Prostate gland (tissue), 2 donors: Measurements from ENCODE around the gene AURKA. TPM values are rescaled to one million over a fixed set of nuclear protein-coding genes. Genes with fewer than 3 reads are reported as not detected.
"Not testable (repeated sequence)": the region's sequence is repeated elsewhere in the genome, so short reads cannot be mapped to it uniquely, and the experiment has no call there.

ENCODE experiments used
- DNase-seq: peaks from one replicate; pipeline ENCODE4 v3.0.0-alpha.2; 2019; ENCODE audit warnings: low spot score
- H3K27ac ChIP-seq, 2 donors: fragments of 200-600 bp; sonication (generic); 2 replicates each; pipeline ENCODE4 v1.5.1; 2017 to 2019
- H3K27me3 ChIP-seq: fragments of 200-600 bp; sonication (generic); replicated peaks from 2 replicates; pipeline ENCODE4 v1.5.1; 2019; ENCODE audit not compliant: insufficient read depth
- H3K36me3 ChIP-seq, 2 donors: fragments of 200-600 bp; sonication (generic); 1 replicate in 1 of 2; 2 replicates in 1 of 2; pipeline versions ENCODE4 v1.5.1 to v1.8.1; 2017 to 2019
- H3K4me1 ChIP-seq: fragments of 200-600 bp; sonication (generic); replicated peaks from 2 replicates; pipeline ENCODE4 v1.5.1; 2019
- H3K4me3 ChIP-seq, 2 donors: fragments of 200-600 bp; sonication (generic); 2 replicates each; pipeline ENCODE4 v1.5.1; 2017 to 2019
- H3K9me3 ChIP-seq: fragments of 200-600 bp; sonication (generic); 2 replicates; pipeline ENCODE4 v1.5.1; 2017
- POLR2A ChIP-seq: fragments of 450-650 bp; IDR thresholded peaks from one replicate; pipeline ENCODE4 v1.6.1; 2016; ENCODE audit warnings: antibody characterized with exemption, mild to moderate bottlenecking
- POLR2AphosphoS5 ChIP-seq: sonication (generic); formaldehyde crosslinking; IDR thresholded peaks from one replicate; pipeline ENCODE4 v1.6.1; 2017; ENCODE audit warnings: antibody characterized with exemption
- WGBS: methylation state at CpG from one replicate; pipeline ENCODE4 v1.1.5; 2018; 5-methylcytosine and 5-hydroxymethylcytosine counted together
- intact Hi-C: fragments of 100-400 bp; cut with DNase I; formaldehyde crosslinking; loops from one replicate; pipeline ENCODE4 v1.14.2; 2022
- total RNA-seq, 2 donors: library from RNA; depleted of rRNA; stranded (reverse); fragments of >200 nt; gene quantifications; one replicate each; pipeline ENCODE4 v1.1.0, GENCODE V29; 2016
- TF ChIP-seq, protein P1 (sequence below), 4 experiments: fragments of 200-600 bp in 2 of 4; fragments of 450-650 bp in 2 of 4; sonication (generic) in 2 of 4; IDR thresholded peaks; 1 replicate in 3 of 4; 2 replicates in 1 of 4; pipeline ENCODE4 v1.5.1; 2016 to 2019; ENCODE audit warnings: antibody characterized with exemption in 4 of 4, mild to moderate bottlenecking in 2 of 4, moderate library complexity in 2 of 4

Gene AURKA
- total RNA-seq, 2 donors from 2014 or later = 2.6 to 9.9 TPM

DNA sequence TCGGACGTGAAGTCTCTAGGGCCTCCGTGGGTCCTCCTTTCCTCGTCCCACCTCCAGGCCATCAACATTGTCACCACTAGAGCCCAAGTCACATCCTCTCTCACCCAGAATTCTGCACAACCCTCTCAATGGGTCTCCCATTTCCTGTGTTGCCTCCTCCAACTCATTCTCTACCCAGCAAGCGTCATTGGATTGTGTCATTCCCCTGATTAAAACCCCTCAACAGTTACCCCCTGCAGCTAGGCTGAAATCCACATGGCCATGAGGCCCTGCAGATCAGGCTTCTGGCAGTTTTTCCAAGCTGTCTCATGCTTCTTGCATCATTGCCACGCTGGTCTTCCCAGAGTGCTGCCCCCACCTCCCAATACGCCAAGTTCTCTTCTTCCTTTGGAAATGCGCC is 46.1 kb downstream of the AURKA start:
- Histone ChIP-seq H3K27ac (no peak overlapping the region), H3K4me3 (no peak overlapping the region), H3K9me3 (no peaks in the 10 kb centered on the region), H3K4me1 (peaks cover 5% of the 10 kb centered on the region), H3K27me3 (no peaks in the 10 kb centered on the region), H3K36me3 (no peaks in the 10 kb centered on the region)
- intact Hi-C loops = no loop called here
- TF ChIP-seq POLR2A = no peak
- TF ChIP-seq, protein P1, sequence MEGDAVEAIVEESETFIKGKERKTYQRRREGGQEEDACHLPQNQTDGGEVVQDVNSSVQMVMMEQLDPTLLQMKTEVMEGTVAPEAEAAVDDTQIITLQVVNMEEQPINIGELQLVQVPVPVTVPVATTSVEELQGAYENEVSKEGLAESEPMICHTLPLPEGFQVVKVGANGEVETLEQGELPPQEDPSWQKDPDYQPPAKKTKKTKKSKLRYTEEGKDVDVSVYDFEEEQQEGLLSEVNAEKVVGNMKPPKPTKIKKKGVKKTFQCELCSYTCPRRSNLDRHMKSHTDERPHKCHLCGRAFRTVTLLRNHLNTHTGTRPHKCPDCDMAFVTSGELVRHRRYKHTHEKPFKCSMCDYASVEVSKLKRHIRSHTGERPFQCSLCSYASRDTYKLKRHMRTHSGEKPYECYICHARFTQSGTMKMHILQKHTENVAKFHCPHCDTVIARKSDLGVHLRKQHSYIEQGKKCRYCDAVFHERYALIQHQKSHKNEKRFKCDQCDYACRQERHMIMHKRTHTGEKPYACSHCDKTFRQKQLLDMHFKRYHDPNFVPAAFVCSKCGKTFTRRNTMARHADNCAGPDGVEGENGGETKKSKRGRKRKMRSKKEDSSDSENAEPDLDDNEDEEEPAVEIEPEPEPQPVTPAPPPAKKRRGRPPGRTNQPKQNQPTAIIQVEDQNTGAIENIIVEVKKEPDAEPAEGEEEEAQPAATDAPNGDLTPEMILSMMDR (IDR thresholded peaks at IDR 0.05) = no peak
- no peak for TF ChIP-seq POLR2AphosphoS5
- 95% methylated on average over 8 of the region's 8 CpGs for WGBS
- DNase-seq = no peak

DNA sequence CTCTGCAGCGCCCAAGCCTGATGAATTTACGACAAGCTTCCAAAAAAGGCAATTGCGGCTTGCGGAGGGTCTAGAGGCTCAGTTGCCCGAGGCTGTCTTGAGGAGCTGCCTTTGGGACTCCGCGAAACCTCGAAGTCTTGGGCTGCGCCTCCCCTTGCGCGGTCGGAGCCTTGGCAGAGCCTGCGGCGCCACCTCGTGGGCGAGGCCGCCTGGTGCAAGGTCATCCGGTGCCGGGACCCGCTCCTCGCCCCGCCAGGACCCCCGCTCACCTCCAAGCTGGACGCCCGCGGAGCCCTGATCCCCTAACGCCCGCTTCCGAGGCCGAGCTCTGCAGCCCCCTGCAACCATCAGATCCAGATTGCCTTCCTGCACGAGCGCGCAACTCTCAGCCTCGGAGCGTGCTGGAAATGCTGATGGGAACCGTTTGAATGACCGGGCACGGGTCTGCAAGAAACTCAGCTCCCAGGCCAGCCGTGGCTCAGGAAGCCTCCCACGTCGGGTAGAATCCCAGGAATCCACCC is 48.1 kb downstream of the AURKA start:
- intact Hi-C loops = no loop called here
- peaks cover 5% of the 10 kb centered on the region for H3K4me1 ChIP-seq
- H3K27me3 ChIP-seq = no peaks in the 10 kb centered on the region
- peak; percentile 39 for DNase-seq
- H3K4me3 ChIP-seq = peak overlapping the region; percentile 10 to 15
- 3% methylated on average over 30 of the region's 41 CpGs for WGBS
- H3K27ac ChIP-seq = no peak overlapping the region
- TF ChIP-seq POLR2A (no peak), POLR2AphosphoS5 (peak; percentile 7)
- TF ChIP-seq, protein P1 (IDR thresholded peaks at IDR 0.05) = peak; percentile 37 to 75 (median 60)
- H3K36me3 ChIP-seq = no peaks in the 10 kb centered on the region
- no peaks in the 10 kb centered on the region for H3K9me3 ChIP-seq

DNA sequence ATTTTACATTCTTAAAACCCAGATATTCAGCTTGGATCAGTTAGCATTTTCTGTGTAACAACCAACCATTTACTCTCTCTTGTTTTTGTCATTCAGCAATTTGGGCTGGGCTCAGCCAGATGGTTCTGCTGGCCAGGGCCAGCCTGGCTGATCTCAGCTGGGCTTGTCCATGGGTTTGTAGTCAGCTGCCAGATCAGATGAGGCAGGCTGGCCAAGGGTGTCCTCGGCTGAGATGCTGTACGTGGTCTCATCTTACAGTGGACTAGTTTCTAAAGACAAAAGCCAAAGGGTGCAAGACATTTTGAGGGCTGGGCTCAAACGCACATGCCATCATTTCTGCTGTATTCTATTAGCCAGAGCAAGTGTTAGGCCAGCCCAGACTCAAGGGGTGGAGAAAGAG is 49.2 kb downstream of the AURKA start:
- no peaks in the 10 kb centered on the region for H3K4me1 ChIP-seq
- no peaks in the 10 kb centered on the region for H3K9me3 ChIP-seq
- no peaks in the 10 kb centered on the region for H3K36me3 ChIP-seq
- no peak overlapping the region for H3K27ac ChIP-seq
- TF ChIP-seq POLR2A (no peak), POLR2AphosphoS5 (no peak)
- TF ChIP-seq, protein P1 (IDR thresholded peaks at IDR 0.05) = no peak
- WGBS = 74% methylated on average over 3 of the region's 3 CpGs
- DNase-seq = no peak
- no peak overlapping the region for H3K4me3 ChIP-seq
- intact Hi-C loops = no loop called here
- no peaks in the 10 kb centered on the region for H3K27me3 ChIP-seq

DNA sequence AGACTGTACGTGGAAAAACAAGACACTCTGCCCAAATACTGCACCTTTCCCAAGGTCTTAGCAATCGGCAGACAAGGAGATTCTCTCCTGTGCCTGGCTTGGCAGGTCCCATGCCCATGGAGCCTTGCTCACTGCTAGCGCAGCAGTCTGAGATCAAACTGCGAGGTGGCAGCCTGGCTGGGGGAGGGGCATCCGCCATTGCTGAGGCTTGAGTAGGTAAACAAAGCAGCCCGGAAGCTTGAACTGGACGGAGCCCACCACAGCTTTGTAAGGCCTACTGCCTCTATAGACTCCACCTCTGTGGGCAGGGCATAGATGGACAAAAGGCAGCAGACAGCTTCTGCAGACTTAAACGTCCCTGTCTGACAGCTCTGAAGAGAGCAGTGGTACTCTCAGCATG is 55.3 kb downstream of the AURKA start:
- H3K4me3 ChIP-seq, H3K9me3 ChIP-seq, intact Hi-C loops, H3K36me3 ChIP-seq, H3K4me1 ChIP-seq, H3K27ac ChIP-seq, H3K27me3 ChIP-seq, DNase-seq: not testable (repeated sequence)
- WGBS = 67% methylated on average over 8 of the region's 8 CpGs

DNA sequence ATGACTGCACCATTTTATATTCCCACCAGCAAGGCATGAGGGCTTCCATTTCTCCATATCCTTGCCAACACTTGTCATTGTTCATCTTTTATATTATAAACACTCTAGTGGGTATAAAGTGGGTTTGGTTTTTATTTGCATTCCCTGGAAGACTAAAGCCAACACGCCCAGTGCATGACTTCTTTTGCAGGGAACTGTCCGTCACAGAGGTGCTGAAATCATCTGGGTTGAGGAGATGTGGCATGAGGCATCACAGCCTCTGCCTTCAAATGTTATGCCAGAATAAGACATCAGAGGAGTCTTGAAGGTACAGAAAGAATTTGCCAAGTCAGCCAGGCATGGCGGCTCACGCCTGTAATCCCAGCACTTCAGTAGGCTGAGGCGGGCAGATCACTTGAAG is 63.2 kb downstream of the AURKA start:
- H3K9me3 ChIP-seq = no peaks in the 10 kb centered on the region
- 33% methylated on average over 5 of the region's 5 CpGs for WGBS
- no peak overlapping the region for H3K27ac ChIP-seq
- H3K27me3 ChIP-seq = no peaks in the 10 kb centered on the region
- no peaks in the 10 kb centered on the region for H3K4me1 ChIP-seq
- H3K36me3 ChIP-seq = no peaks in the 10 kb centered on the region
- TF ChIP-seq POLR2AphosphoS5 = no peak
- TF ChIP-seq, protein P1 (IDR thresholded peaks at IDR 0.05) = no peak
- TF ChIP-seq POLR2A = no peak
- DNase-seq = no peak
- intact Hi-C loops = no loop called here
- no peak overlapping the region for H3K4me3 ChIP-seq
